HG03103 (cell line): Measurements from ENCODE around the gene CCDC18.
A peak's percentile ranks its signal among the peaks of the same experiment; 100 is the strongest.
"Not testable (repeated sequence)": the region's sequence is repeated elsewhere in the genome, so short reads cannot be mapped to it uniquely, and the experiment has no call there.

Source experiments
- ATAC-seq: cut with Tn5 transposase; IDR thresholded peaks from one replicate; pipeline ENCODE4 v1.9.1; 2021; ENCODE audit warnings: low read depth; ENCODE audit not compliant: unreplicated experiment

Gene CCDC18

DNA sequence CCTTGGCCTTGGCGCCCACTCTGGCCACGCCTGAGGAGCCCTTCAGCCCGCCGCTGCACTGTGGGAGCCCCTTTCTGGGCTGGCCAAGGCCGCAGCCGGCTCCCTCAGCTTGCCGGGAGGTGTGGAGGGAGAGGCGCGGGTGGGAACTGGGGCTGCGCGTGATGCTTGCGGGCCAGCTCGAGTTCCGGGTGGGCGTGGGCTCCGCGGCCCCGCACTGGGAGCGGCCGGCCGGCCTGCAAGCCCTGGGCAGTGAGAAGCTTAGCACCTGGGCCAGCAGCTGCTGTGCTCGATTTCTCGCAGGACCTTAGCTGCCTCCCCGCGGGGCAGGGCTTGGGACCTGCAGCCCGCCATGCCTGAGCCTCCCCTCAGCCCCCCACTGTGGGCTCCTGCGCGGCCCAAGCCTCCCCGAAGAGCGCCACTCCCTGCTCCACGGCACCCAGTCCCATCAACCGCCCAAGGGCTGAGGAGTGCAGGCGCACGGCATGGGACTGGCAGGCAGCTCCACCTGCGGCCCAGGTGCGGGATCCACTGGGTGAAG is 10.3 kb upstream of the CCDC18 start:
- not testable (repeated sequence) for ATAC-seq

GRCh38 chr1:93171549-93172034 is 8.9 kb upstream of the CCDC18 start:
- ATAC-seq, result no peak

DNA sequence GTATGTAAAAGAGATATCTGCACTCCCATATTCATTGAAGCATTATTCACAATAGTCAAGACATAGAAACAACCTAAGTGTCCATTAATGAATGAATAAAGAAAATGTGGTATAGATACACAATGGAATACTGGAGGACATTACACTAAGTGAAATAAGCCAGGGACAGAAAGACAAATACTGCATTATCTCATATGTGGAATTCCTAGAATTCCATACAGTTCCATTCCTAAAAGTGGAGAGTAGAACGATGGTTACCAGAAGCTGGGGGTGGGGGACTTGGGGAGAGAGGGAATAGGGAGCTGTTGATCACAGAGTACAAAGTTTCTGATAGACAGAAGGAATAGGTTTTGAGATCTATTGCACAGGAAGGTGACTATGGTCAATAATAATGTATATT is 7.7 kb upstream of the CCDC18 start:
- ATAC-seq, result no peak

GRCh38 chr1:93174638-93175037 is 5.9 kb upstream of the CCDC18 start:
- not testable (repeated sequence) for ATAC-seq

DNA sequence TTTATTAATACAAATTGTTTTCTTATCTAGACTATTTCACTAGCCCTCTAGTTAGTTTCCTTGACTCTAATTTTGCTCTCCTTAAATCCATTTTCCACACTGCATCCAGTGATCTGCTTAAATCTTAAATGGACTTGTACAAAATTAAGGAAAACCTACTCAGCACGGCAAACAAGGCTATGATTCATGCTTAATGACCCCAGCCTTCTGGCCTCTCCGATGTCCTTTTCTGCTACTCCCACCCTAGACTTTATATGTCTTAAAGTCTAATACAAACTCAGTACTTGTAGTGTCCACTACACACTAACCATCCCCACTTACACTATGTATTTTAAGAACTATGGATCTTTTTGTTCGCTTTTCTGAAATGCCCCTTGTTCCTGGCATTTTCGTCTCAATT is 2.5 kb upstream of the CCDC18 start:
- no peak for ATAC-seq

DNA sequence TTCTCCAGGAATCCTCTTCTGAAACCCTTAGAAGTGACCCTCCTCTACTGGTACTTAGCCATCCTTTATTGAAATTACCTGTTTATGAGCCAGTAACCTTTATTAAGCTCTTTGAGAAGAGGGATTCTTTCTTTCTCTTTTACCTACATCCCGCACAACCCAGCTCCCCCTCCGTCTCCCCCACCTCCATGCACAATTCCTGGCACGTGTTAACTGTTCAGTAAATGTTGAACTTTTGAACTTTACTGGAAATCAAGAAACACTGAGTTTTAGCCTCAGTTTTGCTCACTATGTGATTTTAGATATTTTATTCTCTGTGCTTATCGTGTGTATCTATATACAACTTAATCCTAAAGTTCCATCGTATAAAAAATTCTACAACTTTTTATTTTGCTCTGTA is 2.1 kb upstream of the CCDC18 start:
- ATAC-seq, result no peak

- ATAC-seq, result peak; percentile 78
Measured at GRCh38 chr1:93179886-93180722, 420 bp upstream of the CCDC18 start, which contains the start of gene TMED5. Gene TMED5, minus strand, starts transcription at chr1:93180413. Its CDS starts 171 bp downstream, at chr1:93180242.

DNA sequence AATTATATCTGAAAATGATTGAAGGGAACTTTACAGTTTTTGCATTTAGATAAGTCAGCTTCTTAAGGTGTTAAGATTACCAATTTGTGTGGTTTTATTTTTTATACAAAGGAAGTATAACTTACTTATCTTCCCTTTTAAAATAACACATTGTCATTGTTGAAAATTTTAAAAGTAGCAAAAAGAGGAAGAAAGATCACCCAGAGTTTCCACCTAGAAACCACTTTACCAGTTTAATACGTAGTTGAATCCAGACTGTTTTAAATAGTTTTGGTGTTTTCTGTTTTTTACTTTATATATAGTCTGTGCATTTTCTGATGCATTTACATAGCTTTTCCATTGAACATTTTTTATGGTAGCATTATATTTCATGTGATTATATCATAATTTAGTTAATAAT is 6.1 kb downstream of the CCDC18 start:
- no peak for ATAC-seq

- no peak for ATAC-seq
Measured at GRCh38 chr1:93190432-93190831, 9.9 kb downstream of the CCDC18 start.

GRCh38 chr1:93194231-93194990 is 13.9 kb downstream of the CCDC18 start:
- ATAC-seq, result no peak

DNA sequence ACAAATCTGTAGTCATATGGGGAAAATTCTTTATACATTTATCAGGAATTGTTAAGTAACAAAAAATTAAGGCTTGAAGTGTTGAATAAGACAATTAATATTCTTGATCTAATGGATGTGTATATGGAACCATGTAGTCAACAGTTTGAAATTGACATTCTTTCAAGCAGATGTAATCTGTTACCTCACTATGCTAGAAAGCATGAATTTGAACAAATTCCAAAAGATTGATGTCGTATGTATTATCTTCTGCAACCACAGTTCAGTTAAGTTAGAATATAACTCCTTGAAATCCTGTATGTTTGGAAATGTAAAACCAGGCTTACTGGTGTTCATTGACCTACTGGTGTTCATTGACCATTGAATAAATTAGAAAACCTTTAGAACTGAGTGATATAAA is 16.1 kb downstream of the CCDC18 start:
- ATAC-seq, result no peak

DNA sequence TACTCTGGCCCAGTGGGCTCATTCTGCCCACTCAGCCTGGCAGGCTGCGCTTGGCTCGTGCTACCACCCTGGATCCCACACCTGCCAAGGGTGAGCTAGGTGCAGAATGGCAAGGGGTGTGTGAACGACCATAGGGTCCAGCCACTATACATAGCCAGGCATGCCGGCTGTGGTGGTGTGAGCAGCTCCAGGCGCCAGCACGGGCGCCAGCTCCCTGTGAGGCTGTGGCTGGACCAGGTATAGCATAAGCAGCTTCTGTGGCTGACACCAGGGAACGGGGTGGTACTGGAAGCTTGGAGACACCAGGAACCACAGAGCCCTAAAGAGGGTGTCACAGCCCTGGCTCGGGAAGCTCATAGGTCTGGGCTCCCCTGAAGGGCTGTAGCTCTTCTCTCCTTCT is 18.6 kb downstream of the CCDC18 start:
- ATAC-seq, result no peak

GRCh38 chr1:93200086-93200620 is 19.6 kb downstream of the CCDC18 start:
- ATAC-seq, result no peak

- no peak for ATAC-seq
Measured at GRCh38 chr1:93200714-93201113, 20.2 kb downstream of the CCDC18 start.

DNA sequence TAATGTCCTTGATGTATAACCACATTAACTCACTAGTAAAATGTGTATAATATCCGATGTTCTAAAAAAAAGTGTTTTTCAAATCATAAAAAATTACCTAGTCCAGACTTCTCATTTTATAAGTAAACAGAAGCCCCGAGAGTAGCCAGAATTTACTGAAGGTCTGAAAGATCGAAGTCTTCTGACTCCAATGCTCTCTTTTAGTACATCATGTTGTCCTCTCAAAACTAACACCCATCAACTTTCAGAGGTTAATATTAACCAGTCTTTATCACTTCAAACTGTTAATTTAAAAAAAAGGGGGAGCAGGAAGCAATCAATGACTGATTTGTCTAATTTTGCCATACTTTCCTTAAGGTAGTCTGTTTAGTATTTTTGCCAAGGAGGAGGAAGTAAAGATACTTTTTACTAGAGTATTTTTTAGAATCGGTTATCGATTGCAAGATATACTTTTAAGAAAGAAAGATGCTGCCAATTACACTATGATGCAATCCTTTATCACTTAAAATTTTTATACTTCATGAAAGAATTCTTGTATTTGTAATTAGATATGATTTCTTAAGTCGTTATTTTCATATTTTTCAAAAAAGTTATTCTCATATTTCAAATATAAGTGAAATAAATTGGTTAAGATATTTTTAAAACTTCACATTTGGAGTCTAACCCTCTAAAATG is 25.5 kb downstream of the CCDC18 start:
- no peak for ATAC-seq

DNA sequence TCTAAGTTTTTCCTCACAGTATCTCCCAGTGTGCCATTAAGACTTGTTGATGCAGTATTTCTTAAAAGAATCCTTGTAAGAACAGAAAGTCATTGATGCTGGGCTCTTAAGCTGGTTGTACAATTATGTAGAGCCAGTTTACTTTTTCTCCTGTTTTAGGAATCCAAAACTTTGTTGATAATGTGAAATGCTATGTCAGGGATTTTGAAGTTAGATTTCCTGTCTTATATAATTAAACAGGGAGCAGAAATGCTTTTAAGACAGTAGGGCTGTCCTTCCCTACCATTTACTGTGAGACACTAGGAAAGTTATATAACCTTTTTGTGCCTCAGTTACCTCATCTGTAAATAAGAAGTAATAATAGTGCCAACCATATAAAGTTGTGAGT is 26.0 kb downstream of the CCDC18 start:
- no peak for ATAC-seq

DNA sequence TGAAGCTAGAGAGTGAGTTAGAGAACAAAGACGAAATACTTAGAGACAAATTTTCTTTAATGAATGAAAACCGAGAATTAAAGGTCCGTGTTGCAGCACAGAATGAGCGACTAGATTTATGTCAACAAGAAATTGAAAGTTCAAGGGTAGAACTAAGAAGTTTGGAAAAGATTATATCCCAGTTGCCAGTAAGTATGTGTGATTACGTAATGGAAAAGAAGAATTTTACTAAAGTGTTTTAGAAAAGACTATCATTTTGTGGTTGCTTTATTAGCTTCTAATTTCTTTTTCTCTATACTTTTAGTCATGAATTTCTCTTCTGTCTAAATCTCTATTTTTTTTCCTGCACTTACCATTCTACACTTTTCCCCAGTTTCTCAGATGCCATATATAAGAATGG is 26.7 kb downstream of the CCDC18 start:
- no peak for ATAC-seq

GRCh38 chr1:93215322-93215721 is 34.8 kb downstream of the CCDC18 start:
- ATAC-seq, result no peak

DNA sequence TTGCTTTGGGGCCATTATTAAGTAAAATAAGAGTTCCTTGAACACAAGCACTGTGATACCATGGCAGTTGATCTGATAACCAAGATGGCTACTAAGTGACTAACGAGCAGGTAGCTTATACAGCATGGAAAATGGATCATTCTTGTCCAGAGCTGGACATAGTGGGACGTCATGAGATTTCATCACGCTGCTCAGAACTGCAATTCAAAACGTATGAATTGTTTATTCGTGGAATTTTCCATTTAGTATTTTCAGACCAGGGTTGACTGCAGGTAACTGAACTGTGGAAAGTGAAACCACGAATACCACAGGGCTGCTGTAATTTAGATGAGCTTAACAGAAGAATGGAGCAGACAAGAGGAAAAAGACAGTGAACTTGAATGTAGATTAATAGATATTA is 38.9 kb downstream of the CCDC18 start:
- ATAC-seq, result no peak

DNA sequence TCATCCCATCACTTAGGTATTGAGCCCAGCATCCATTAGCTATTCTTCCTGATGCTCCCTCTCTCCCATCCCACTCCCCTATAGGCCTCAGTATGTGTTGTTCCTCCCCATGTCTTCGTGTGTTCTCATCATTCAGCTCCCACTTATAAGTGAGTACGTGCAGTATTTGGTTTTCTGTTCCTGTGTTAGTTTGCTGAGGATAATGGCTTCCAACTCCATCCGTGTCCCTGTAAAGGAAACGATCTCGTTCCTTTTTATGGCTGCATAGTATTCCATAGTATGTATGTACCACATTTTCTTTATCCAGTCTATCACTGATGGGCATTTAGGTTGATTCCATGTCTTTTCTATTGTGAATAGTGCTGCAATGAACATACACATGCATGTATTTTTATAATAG is 40.2 kb downstream of the CCDC18 start:
- ATAC-seq, result not testable (repeated sequence)

- ATAC-seq, result no peak
Measured at GRCh38 chr1:93221913-93222312, 41.4 kb downstream of the CCDC18 start.
